Omental fat pad (tissue), 4 donors: ENCODE data around the gene RGS19. TPM values are rescaled to one million over a fixed set of nuclear protein-coding genes. Genes with fewer than 3 reads are reported as not detected.
"Not testable (repeated sequence)": the region's sequence is repeated elsewhere in the genome, so short reads cannot be mapped to it uniquely, and the experiment has no call there.

Source experiments
- ATAC-seq: fragments of 150-250 bp; one replicate; pipeline ENCODE4 v1.9.1; 2016; ENCODE audit warnings: mild to moderate bottlenecking, moderate library complexity; ENCODE audit not compliant: low FRiP score
- DNase-seq: peaks from one replicate; pipeline ENCODE4 v3.0.0-alpha.2; 2019; ENCODE audit warnings: low spot score
- total RNA-seq, 4 donors: library from RNA; depleted of rRNA; stranded (reverse); fragments of >200 nt; gene quantifications; one replicate each; pipeline ENCODE4 v1.1.0, GENCODE V29; 2016
- TF ChIP-seq, protein P1 (sequence below), 3 donors: fragments of 450-650 bp; IDR thresholded peaks; one replicate each; pipeline ENCODE4 v1.5.1; 2016 to 2017; ENCODE audit warnings: antibody characterized with exemption in 3 of 3, mild to moderate bottlenecking in 3 of 3, moderate library complexity in 2 of 3

The RGS19 gene, protein sequence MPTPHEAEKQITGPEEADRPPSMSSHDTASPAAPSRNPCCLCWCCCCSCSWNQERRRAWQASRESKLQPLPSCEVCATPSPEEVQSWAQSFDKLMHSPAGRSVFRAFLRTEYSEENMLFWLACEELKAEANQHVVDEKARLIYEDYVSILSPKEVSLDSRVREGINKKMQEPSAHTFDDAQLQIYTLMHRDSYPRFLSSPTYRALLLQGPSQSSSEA
- 10 to 100 TPM; 14.0 to 45.1 (median 29.3) TPM for total RNA-seq

DNA sequence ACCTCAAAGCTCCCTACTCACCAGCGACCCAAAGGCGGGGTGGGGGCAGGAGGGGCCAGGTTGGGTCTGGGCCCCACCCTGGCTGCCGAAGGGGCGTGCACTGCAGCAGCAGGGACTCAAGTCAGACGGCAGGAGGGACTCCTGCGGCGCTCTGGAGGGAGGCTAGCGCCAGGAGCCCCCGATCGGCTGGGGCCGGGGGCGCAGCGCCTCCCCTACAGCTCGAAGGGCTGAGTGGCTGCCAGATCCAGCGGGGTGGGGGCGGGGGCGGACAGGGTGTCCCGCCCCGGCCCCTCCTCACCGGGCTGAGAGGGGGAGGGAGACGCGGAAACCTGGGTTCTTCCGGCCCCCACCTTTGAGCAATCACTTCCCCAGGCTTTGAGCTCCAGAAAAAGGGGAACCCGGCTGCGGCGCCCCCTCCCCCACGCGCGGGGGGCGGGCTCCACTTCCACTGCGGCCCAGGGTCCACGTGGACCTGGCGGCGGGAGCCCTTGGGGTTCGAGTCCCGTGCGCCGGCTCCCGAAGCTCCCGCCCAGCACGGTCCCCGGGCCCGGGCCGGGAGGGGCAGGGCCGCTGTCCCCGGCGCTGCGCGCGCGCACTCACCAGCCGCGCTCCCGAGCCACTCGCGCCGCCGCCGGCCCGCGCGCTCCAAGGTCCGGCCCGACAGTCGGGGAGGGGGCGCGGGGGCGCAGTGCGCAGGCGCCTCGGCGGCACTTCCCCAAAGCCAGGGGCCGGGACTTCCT lies at the start of gene RGS19:
Gene RGS19 (minus strand): TSS at position 246 of the 740 bp plus-strand sequence. CDS start 2,632 bp downstream, outside the sequence.
- DNase-seq (peak; percentile 44), ATAC-seq (peak; percentile 57)
- TF ChIP-seq, protein P1, sequence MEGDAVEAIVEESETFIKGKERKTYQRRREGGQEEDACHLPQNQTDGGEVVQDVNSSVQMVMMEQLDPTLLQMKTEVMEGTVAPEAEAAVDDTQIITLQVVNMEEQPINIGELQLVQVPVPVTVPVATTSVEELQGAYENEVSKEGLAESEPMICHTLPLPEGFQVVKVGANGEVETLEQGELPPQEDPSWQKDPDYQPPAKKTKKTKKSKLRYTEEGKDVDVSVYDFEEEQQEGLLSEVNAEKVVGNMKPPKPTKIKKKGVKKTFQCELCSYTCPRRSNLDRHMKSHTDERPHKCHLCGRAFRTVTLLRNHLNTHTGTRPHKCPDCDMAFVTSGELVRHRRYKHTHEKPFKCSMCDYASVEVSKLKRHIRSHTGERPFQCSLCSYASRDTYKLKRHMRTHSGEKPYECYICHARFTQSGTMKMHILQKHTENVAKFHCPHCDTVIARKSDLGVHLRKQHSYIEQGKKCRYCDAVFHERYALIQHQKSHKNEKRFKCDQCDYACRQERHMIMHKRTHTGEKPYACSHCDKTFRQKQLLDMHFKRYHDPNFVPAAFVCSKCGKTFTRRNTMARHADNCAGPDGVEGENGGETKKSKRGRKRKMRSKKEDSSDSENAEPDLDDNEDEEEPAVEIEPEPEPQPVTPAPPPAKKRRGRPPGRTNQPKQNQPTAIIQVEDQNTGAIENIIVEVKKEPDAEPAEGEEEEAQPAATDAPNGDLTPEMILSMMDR (IDR thresholded peaks at IDR 0.05), result no peak

DNA sequence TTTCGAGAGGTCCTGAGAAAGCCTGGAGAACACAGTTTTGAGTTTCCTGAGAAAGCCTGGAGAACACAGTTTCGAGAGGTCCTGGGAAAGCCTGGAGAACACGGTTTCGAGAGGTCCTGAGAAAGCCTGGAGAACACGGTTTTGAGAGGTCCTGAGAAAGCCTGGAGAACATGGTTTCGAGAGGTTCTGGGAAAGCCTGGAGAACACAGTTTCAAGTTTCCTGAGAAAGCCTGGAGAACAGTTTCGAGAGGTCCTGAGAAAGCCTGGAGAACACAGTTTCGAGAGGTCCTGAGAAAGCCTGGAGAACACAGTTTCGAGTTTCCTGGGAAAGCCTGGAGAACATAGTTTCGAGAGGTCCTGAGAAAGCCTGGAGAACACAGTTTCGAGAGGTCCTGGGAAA lies 44.2 kb upstream of the RGS19 start:
- DNase-seq, ATAC-seq: not testable (repeated sequence)

DNA sequence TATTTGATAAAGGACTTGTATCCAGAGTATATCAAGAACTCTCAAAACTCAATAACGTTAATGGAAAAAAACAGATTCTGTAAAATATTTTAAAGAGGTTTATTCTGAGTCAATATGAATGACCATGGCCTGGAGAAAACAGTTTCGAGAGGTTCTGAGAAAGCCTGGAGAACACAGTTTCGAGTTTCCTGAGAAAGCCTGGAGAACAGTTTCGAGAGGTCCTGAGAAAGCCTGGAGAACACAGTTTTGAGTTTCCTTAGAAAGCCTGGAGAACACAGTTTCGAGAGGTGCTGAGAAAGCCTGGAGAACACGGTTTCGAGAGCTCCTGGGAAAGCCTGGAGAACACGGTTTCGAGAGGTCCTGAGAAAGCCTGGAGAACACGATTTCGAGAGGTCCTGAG lies 43.6 kb upstream of the RGS19 start:
- not testable (repeated sequence) for ATAC-seq, DNase-seq

DNA sequence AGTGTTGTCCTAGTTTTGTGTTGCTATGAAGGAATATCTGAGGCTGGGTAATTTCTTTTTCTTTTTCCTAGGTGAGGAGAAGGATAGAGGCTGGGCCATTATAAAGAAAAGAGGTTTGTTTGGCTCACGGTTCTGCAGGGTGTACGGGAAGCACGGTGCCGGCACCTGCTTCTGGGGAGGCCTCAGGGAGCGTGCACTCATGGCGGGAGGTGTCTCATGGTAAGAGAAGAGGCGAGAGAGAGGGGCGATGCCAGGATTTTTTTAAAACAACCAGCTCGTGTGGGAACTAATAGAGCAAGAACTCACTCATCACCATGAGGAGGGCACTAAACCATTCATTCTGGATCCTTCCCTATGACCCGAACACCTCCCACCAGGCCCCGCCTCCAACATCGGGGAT lies 42.3 kb upstream of the RGS19 start:
- no peak for DNase-seq
- TF ChIP-seq, protein P1 (IDR thresholded peaks at IDR 0.05), result no peak
- ATAC-seq, result no peak

DNA sequence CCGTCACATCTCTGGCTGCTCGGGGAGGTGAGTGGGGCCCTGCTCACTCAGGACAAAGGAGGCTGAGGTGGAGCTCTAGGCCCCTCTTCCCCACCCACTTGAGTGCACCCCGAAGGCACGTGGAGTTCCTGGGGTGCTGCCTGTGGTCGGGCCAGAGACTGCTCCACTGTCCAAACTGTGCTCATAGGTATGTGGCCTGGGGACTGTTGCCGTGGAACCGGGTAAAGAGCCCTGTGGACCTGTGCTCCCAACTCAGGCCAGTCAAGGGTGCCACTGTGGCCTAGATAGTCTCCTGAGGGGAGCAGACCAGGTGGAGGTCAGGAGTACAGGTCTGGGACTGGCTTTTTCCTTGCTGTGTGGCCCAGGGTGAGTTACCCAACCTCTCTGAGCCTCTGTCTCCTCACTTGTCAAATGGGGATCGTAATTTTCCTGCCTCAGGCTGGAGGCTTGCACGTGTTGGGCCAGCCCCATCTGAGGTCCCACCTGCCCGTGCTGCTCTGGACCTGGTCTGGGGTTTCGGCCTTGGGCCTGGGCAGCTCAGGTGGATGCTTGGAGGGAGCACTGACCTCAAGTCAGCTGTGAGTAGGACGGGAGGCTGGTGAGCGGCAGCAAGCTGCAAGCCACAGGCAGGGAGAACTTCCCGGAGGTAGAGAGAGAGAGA lies 40.5 kb upstream of the RGS19 start:
- TF ChIP-seq, protein P1 (IDR thresholded peaks at IDR 0.05), result no peak
- peak; percentile 21 for DNase-seq
- peak; percentile 30 for ATAC-seq

DNA sequence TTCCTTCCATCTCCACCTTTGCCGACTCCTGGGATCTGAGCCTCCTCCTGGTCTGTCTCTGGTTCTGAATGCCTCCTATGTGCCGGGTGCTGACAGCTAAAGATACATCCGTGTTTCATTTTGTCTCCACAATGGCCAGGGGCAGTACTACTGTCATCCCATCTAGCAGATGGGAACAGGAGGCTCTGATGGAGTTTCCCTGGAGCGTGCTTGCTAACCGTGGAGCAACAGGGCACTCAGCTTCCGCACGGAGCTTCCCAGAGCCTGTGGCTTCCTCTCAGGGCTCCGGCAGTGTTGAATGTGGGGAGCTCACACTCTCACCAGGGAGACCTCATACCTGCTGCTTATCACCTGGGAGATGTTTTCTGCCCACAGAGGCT lies 40.0 kb upstream of the RGS19 start:
- TF ChIP-seq, protein P1 (IDR thresholded peaks at IDR 0.05), result no peak
- no peak for ATAC-seq
- DNase-seq, result no peak

DNA sequence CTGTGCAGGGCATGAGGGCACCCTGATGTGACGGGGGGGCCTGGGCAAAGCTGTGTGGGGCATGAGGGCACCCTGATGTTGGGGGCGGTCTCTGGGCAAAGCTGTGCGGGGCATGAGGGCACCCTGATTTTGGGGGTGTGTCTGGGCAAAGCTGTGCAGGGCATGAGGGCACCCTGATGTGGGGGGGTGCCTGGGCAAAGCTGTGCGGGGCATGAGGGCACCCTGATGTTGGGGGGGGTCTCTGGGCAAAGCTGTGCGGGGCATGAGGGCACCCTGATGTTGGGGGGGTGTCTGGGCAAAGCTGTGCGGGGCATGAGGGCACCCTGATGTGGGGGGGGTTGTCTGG lies 38.1 kb upstream of the RGS19 start:
- not testable (repeated sequence) for DNase-seq, ATAC-seq

DNA sequence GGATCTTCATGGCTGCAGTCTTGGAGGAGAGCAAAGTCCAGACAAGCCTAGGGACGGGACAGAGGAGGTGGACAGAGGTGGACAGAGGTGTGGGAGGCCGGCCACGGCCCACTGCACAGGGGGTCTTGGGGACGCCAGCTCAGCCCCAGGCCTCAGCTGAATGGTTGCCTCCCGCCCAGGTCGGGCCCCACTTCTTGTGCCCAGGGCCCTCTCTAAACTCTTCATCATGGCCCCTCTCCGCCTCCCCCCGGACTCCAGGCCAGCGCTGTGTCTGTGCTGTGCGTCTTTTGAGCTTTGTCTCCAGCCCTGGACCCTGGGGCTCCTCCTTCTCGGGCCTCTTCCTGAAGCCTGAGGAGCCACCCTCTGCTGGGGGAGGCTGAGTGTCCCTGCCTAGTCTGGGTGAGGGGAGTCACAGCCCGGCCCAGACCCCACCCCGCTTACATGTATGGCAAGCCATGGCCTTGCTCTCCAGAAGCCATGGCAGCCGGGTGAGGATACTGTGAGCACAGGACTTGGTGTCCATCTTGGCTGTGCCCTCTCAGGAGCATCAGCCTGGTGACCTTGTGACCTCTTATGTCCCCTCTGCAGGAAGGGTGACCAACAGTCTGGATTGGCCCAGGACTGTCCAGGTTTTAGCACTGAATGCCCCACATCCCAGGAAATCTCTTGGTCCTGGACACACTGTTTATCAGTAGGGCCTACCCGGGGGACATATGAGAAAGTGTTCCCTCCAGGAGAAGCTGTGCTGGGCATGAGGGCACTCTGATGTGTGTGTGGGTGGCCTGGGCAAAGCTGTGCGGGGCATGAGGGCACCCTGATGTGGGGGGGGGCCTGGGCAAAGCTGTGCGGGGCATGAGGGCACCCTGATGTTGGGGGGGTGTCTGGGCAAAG lies 37.5 kb upstream of the RGS19 start:
- DNase-seq (peak; percentile 10), ATAC-seq (no peak)

More for the DNA sequence above, 37.5 kb upstream of the RGS19 start:
- TF ChIP-seq, protein P1 (IDR thresholded peaks at IDR 0.05), result no peak
